Small intestine (tissue), 4 donors: ENCODE results near the gene UNC50. TPM values are rescaled to one million over a fixed set of nuclear protein-coding genes. Genes with fewer than 3 reads are reported as not detected.

Source experiments
- polyA plus RNA-seq, 4 donors: library from polyadenylated mRNA; stranded (reverse) in 3 of 4; unstranded in 1 of 4; fragments of 200-250 nt in 3 of 4; fragments of 120-200 nt in 1 of 4; gene quantifications; one replicate each; pipeline versions ENCODE4 v1.2.1 to v1.2.3, GENCODE V29; 2013
- donor health status: healthy with polysubstance abuse.
- donor health status: Bipolar disorder and iron deficiency.
- donor health status: healthy.

UNC50 gene
- polyA plus RNA-seq, 4 donors = 17.0 to 57.8 (median 27.4) TPM

Other genes with a start within 250 kb of the UNC50 start
- gene INPP4A, start 163.7 kb upstream of the UNC50 start, polyA plus RNA-seq = 1 to 10 TPM; 1.6 to 8.3 (median 4.1) TPM
- 10 to 100 TPM; 29.7 to 57.5 (median 36.8) TPM for gene COA5, start 77 bp upstream of the UNC50 start, polyA plus RNA-seq
- 10 to 100 TPM; 28.9 to 50.4 (median 37.1) TPM for gene MGAT4A, start 122.5 kb downstream of the UNC50 start, polyA plus RNA-seq